SK-N-SH treated with all-trans-retinoic acid at 6 μM for 48 hours (cell line): ENCODE results near the gene SMARCC1.

ENCODE experiments used
- ARNTL ChIP-seq: fragments of 450-650 bp; formaldehyde crosslinking; IDR thresholded peaks from 2 replicates; pipeline ENCODE4 v1.5.0; 2020; ENCODE audit warnings: low read depth, mild to moderate bottlenecking, moderate library complexity, borderline replicate concordance
- BACH2 ChIP-seq: fragments of 250-450 bp; sonication (Bioruptor Pico); IDR thresholded peaks from 2 replicates; pipeline ENCODE4 v1.9.0; 2021; ENCODE audit warnings: mild to moderate bottlenecking, borderline replicate concordance
- CSDC2 ChIP-seq: fragments of 250-450 bp; sonication (Bioruptor Pico); IDR thresholded peaks from 2 replicates; pipeline ENCODE4 v1.5.0; 2020; ENCODE audit warnings: mild to moderate bottlenecking, moderate library complexity
- ESRRG ChIP-seq: fragments of 250-450 bp; sonication (Bioruptor Pico); IDR thresholded peaks from 2 replicates; pipeline ENCODE4 v1.6.1; 2021; ENCODE audit warnings: mild to moderate bottlenecking
- GLIS3 ChIP-seq: fragments of 250-450 bp; sonication (Bioruptor Pico); IDR thresholded peaks from 2 replicates; pipeline ENCODE4 v1.5.0; 2020; ENCODE audit warnings: mild to moderate bottlenecking, moderate library complexity
- POU6F1 ChIP-seq: fragments of 250-450 bp; sonication (Bioruptor Pico); IDR thresholded peaks from 2 replicates; pipeline ENCODE4 v1.8.0; 2021; ENCODE audit warnings: low read depth, mild to moderate bottlenecking, moderate library complexity, borderline replicate concordance
- PPARA ChIP-seq: fragments of 250-450 bp; sonication (Bioruptor Pico); IDR thresholded peaks from 2 replicates; pipeline ENCODE4 v1.5.0; 2020; ENCODE audit warnings: mild to moderate bottlenecking, borderline replicate concordance
- RARB ChIP-seq: fragments of 250-450 bp; sonication (Bioruptor Pico); IDR thresholded peaks from 2 replicates; pipeline ENCODE4 v1.8.0; 2021; ENCODE audit warnings: mild to moderate bottlenecking, moderate library complexity
- SNAI2 ChIP-seq: fragments of 250-450 bp; sonication (Bioruptor Pico); IDR thresholded peaks from 2 replicates; pipeline ENCODE4 v1.5.0; 2020; ENCODE audit warnings: mild to moderate bottlenecking, moderate library complexity
- TCF4 ChIP-seq: fragments of 250-450 bp; sonication (Bioruptor Pico); IDR thresholded peaks from 2 replicates; pipeline ENCODE4 v1.8.0; 2021; ENCODE audit warnings: mild to moderate bottlenecking, moderate library complexity, borderline replicate concordance
- ZC3H10 ChIP-seq: fragments of 250-450 bp; sonication (Bioruptor Pico); IDR thresholded peaks from 2 replicates; pipeline ENCODE4 v1.5.1; 2021; ENCODE audit warnings: mild to moderate bottlenecking, moderate library complexity
- ZFP3 ChIP-seq: fragments of 250-450 bp; sonication (Bioruptor Pico); IDR thresholded peaks from 2 replicates; pipeline ENCODE4 v1.5.0; 2020; ENCODE audit warnings: mild to moderate bottlenecking, moderate library complexity
- ZFP30 ChIP-seq: fragments of 450-650 bp; formaldehyde crosslinking; IDR thresholded peaks from 2 replicates; pipeline ENCODE4 v1.5.0; 2022; ENCODE audit warnings: mild to moderate bottlenecking, moderate library complexity
- TF ChIP-seq, protein P1 (sequence below): fragments of 250-450 bp; sonication (Bioruptor Pico); IDR thresholded peaks from 2 replicates; pipeline ENCODE4 v1.8.0; 2020; ENCODE audit warnings: mild to moderate bottlenecking, moderate library complexity, borderline replicate concordance

GRCh38 chr3:47712398-47712797, 69.3 kb downstream of the SMARCC1 start:
- TF ChIP-seq POU6F1: no peak
- TF ChIP-seq ZFP3 (CRISPR knock-in tag): no peak
- no peak for TF ChIP-seq RARB (CRISPR knock-in tag)
- no peak for TF ChIP-seq SNAI2 (CRISPR knock-in tag)
- no peak for TF ChIP-seq ZFP30 (CRISPR knock-in tag)
- TF ChIP-seq PPARA: no peak
- no peak for TF ChIP-seq BACH2 (CRISPR knock-in tag)
- TF ChIP-seq, protein P1, sequence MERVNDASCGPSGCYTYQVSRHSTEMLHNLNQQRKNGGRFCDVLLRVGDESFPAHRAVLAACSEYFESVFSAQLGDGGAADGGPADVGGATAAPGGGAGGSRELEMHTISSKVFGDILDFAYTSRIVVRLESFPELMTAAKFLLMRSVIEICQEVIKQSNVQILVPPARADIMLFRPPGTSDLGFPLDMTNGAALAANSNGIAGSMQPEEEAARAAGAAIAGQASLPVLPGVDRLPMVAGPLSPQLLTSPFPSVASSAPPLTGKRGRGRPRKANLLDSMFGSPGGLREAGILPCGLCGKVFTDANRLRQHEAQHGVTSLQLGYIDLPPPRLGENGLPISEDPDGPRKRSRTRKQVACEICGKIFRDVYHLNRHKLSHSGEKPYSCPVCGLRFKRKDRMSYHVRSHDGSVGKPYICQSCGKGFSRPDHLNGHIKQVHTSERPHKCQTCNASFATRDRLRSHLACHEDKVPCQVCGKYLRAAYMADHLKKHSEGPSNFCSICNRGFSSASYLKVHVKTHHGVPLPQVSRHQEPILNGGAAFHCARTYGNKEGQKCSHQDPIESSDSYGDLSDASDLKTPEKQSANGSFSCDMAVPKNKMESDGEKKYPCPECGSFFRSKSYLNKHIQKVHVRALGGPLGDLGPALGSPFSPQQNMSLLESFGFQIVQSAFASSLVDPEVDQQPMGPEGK (CRISPR knock-in tag): no peak
- TF ChIP-seq ESRRG (CRISPR knock-in tag): no peak
- no peak for TF ChIP-seq ZC3H10 (CRISPR knock-in tag)
- no peak for TF ChIP-seq GLIS3 (CRISPR knock-in tag)
- TF ChIP-seq ARNTL: no peak
- TF ChIP-seq CSDC2 (CRISPR knock-in tag): no peak
- no peak for TF ChIP-seq TCF4 (CRISPR knock-in tag)
